K562 (cell line): ENCODE measurements around the gene CD151. TPM values are rescaled to one million over a fixed set of nuclear protein-coding genes. Genes with fewer than 3 reads are reported as not detected.

Experiments
- CC2D1A ChIP-seq: fragments of 450-650 bp; IDR thresholded peaks from 2 replicates; pipeline ENCODE4 v1.6.1; 2017; ENCODE audit warnings: mild to moderate bottlenecking
- GABPA ChIP-seq: fragments of 200-800 bp; sonication (Bioruptor generic); conservative IDR thresholded peaks from 2 replicates; pipeline ENCODE4 v1.6.1; 2016; ENCODE audit warnings: low read depth, missing genetic modification characterization, missing compliant biosample characterization
- LARP7 ChIP-seq: fragments of 450-650 bp; IDR thresholded peaks from 2 replicates; pipeline ENCODE4 v1.6.1; 2016
- MTA3 ChIP-seq: fragments of 450-650 bp; formaldehyde crosslinking; IDR thresholded peaks from 2 replicates; pipeline ENCODE4 v1.6.1; 2017; ENCODE audit warnings: mild to moderate bottlenecking, borderline replicate concordance
- NFXL1 ChIP-seq: fragments of 450-650 bp; formaldehyde crosslinking; IDR thresholded peaks from 2 replicates; pipeline ENCODE4 v1.4.0; 2021; ENCODE audit warnings: mild to moderate bottlenecking
- POLR2AphosphoS2 ChIP-seq: IDR thresholded peaks from 2 replicates; pipeline ENCODE4 v1.6.1; 2012; ENCODE audit warnings: low read length, improper control_type of control experiment
- PTTG1 ChIP-seq: fragments of 450-650 bp; IDR thresholded peaks from 2 replicates; pipeline ENCODE4 v1.6.1; 2016; ENCODE audit warnings: low read depth, mild to moderate bottlenecking, missing genetic modification characterization, missing compliant biosample characterization
- SMAD2 ChIP-seq: fragments of 150-350 bp; IDR thresholded peaks from 2 replicates; pipeline ENCODE4 v1.6.1; 2014; ENCODE audit warnings: low read depth, mild to moderate bottlenecking, low read length
- SP2 ChIP-seq: IDR thresholded peaks from 2 replicates; pipeline ENCODE4 v1.6.1; 2011; ENCODE audit warnings: mild to moderate bottlenecking, low read depth, low read length, moderate library complexity; ENCODE audit not compliant: poor library complexity, severe bottlenecking; ENCODE audit errors: extremely low read depth
- SREBF1 ChIP-seq: fragments of 150-350 bp; IDR thresholded peaks from 2 replicates; pipeline ENCODE4 v1.6.1; 2014; ENCODE audit warnings: antibody characterized with exemption, low read depth, low read length, borderline replicate concordance
- TARDBP ChIP-seq: fragments of 450-650 bp; IDR thresholded peaks from 2 replicates; pipeline ENCODE4 v1.6.1; 2016
- ZNF431 ChIP-seq: sonication (generic); formaldehyde crosslinking; IDR thresholded peaks from 2 replicates; pipeline ENCODE4 v1.8.0; 2022; ENCODE audit warnings: mild to moderate bottlenecking, missing genetic modification reagents
- ZNF766 ChIP-seq: fragments of 200-800 bp; sonication (Bioruptor generic); conservative IDR thresholded peaks from 2 replicates; pipeline ENCODE4 v1.6.1; 2016; ENCODE audit warnings: missing genetic modification characterization, missing compliant biosample characterization
- ZNF79 ChIP-seq: fragments of 250-450 bp; sonication (Bioruptor Pico); IDR thresholded peaks from 2 replicates; pipeline ENCODE4 v1.4.0; 2020; ENCODE audit warnings: low read depth, mild to moderate bottlenecking, moderate library complexity
- polyA plus RNA-seq, 8 experiments: library from polyadenylated mRNA; depleted of rRNA in 4 of 8; stranded (reverse) in 5 of 8; unstranded in 3 of 8; fragments of >200 nt; fragmentation: Nextera tagmentation in 2 of 8; fragmentation: Illumina TruSeq in 1 of 8; extraction: Ambion mirVana in 2 of 8; extraction: Trizol in 1 of 8; gene quantifications; 2 replicates each; pipeline versions ENCODE4 v1.2.1 to v1.2.3, GENCODE V29; 2011 to 2014; ENCODE audit warnings: inconsistent platforms in 1 of 8, missing spikeins in 1 of 8
- total RNA-seq, 7 experiments: library from RNA; depleted of rRNA in 6 of 7; stranded (reverse); fragments of >200 nt in 6 of 7; fragmentation: Illumina TruSeq in 2 of 7; extraction: Trizol in 2 of 7; gene quantifications; 2 replicates each; pipeline versions ENCODE4 v1.2.1 to v1.2.3, GENCODE V29; 2011 to 2021; ENCODE audit warnings: low replicate concordance in 1 of 7
- TF ChIP-seq, protein P1 (sequence below): fragments of 450-650 bp; IDR thresholded peaks from 2 replicates; pipeline ENCODE4 v1.6.1; 2016; ENCODE audit warnings: low read depth, mild to moderate bottlenecking, moderate library complexity
- TF ChIP-seq, protein P2 (sequence below): sonication (generic); formaldehyde crosslinking; IDR thresholded peaks from 2 replicates; pipeline ENCODE4 v1.9.0; 2022; ENCODE audit warnings: mild to moderate bottlenecking, missing genetic modification reagents
- TF ChIP-seq, protein P3 (sequence below): IDR thresholded peaks from 2 replicates; pipeline ENCODE4 v1.6.1; 2014; ENCODE audit warnings: antibody characterized with exemption
- TF ChIP-seq, protein P4 (sequence below): fragments of 450-650 bp; IDR thresholded peaks from 2 replicates; pipeline ENCODE4 v1.6.1; 2016; ENCODE audit warnings: missing biosample characterization, missing genetic modification characterization
- TF ChIP-seq, protein P5 (sequence below): fragments of 250-450 bp; sonication (Bioruptor Pico); IDR thresholded peaks from 2 replicates; pipeline ENCODE4 v1.4.0; 2020; ENCODE audit warnings: borderline replicate concordance
- TF ChIP-seq, protein P6 (sequence below): fragments of 250-450 bp; sonication (Bioruptor Pico); IDR thresholded peaks from 2 replicates; pipeline ENCODE4 v1.8.0; 2022; ENCODE audit warnings: inconsistent platforms, mild to moderate bottlenecking, moderate library complexity, borderline replicate concordance
- TF ChIP-seq, protein P7 (sequence below): fragments of 450-650 bp; formaldehyde crosslinking; IDR thresholded peaks from 2 replicates; pipeline ENCODE4 v1.4.0; 2020; ENCODE audit warnings: mild to moderate bottlenecking, mixed read lengths

CD151 gene
- total and polyA plus RNA-seq, 9 of the 15 experiments (the other 6 are each of a cell fraction or from before 2014, with no cell fraction given), result 2.3 to 187 (median 140) TPM

DNA sequence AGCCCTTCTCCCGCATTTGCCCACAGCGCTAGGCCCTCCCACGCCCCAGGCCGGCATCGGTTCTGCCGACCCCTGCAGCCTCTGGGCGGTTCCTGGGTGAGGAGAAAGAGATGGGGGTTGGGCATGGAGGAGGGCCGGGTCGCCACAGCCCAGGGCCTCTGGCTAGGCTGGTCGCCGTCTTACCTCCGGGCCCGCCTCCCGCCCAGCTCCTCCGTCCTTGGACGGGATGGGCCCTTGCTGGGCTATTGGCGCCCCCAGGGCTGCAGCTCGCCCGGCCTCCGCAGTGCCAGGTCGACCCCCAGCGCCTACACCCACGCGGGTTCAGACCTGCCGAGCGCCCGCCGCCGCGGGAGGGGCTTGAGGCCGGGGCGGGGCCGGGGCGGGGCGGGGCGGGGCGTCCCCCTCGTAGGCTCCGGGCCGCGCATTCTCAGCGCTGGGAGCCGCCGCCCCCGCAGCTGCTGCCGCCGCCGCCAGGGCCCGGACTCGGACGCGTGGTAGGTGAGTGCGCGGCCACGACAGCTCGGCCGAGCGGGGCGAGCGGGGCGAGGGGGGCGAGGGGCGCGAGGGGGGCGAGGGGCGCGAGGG, at the start of gene CD151 (continued):
- TF ChIP-seq, protein P1, sequence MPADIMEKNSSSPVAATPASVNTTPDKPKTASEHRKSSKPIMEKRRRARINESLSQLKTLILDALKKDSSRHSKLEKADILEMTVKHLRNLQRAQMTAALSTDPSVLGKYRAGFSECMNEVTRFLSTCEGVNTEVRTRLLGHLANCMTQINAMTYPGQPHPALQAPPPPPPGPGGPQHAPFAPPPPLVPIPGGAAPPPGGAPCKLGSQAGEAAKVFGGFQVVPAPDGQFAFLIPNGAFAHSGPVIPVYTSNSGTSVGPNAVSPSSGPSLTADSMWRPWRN, result no peak
- peak; percentile 58; the same call in 1 of the 2 replicates for TF ChIP-seq ZNF431
- no peak for TF ChIP-seq POLR2AphosphoS2
- TF ChIP-seq, protein P2, sequence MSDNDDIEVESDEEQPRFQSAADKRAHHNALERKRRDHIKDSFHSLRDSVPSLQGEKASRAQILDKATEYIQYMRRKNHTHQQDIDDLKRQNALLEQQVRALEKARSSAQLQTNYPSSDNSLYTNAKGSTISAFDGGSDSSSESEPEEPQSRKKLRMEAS (CRISPR knock-in tag), result peak; percentile 29; the same call in 1 of the 2 replicates
- no peak for TF ChIP-seq TARDBP
- TF ChIP-seq, protein P3, sequence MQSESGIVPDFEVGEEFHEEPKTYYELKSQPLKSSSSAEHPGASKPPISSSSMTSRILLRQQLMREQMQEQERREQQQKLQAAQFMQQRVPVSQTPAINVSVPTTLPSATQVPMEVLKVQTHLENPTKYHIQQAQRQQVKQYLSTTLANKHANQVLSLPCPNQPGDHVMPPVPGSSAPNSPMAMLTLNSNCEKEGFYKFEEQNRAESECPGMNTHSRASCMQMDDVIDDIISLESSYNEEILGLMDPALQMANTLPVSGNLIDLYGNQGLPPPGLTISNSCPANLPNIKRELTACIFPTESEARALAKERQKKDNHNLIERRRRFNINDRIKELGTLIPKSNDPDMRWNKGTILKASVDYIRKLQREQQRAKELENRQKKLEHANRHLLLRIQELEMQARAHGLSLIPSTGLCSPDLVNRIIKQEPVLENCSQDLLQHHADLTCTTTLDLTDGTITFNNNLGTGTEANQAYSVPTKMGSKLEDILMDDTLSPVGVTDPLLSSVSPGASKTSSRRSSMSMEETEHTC, result no peak
- 0 out of 2 replicates have a peak, but pooled peaks have one; percentile 16 for TF ChIP-seq GABPA
- TF ChIP-seq SP2, result no peak
- TF ChIP-seq LARP7, result no peak
- no peak for TF ChIP-seq NFXL1 (CRISPR knock-in tag)
- TF ChIP-seq, protein P4, sequence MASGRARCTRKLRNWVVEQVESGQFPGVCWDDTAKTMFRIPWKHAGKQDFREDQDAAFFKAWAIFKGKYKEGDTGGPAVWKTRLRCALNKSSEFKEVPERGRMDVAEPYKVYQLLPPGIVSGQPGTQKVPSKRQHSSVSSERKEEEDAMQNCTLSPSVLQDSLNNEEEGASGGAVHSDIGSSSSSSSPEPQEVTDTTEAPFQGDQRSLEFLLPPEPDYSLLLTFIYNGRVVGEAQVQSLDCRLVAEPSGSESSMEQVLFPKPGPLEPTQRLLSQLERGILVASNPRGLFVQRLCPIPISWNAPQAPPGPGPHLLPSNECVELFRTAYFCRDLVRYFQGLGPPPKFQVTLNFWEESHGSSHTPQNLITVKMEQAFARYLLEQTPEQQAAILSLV (tag), result no peak
- no peak for TF ChIP-seq ZNF766 (CRISPR knock-in tag)
- TF ChIP-seq, protein P5, sequence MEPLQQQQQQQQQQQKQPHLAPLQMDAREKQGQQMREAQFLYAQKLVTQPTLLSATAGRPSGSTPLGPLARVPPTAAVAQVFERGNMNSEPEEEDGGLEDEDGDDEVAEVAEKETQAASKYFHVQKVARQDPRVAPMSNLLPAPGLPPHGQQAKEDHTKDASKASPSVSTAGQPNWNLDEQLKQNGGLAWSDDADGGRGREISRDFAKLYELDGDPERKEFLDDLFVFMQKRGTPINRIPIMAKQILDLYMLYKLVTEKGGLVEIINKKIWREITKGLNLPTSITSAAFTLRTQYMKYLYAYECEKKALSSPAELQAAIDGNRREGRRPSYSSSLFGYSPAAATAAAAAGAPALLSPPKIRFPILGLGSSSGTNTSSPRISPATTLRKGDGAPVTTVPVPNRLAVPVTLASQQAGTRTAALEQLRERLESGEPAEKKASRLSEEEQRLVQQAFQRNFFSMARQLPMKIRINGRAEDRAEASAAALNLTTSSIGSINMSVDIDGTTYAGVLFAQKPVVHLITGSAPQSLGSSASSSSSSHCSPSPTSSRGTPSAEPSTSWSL (CRISPR knock-in tag), result no peak
- TF ChIP-seq PTTG1, result no peak
- no peak for TF ChIP-seq ZNF79 (CRISPR knock-in tag)
- TF ChIP-seq, protein P6, sequence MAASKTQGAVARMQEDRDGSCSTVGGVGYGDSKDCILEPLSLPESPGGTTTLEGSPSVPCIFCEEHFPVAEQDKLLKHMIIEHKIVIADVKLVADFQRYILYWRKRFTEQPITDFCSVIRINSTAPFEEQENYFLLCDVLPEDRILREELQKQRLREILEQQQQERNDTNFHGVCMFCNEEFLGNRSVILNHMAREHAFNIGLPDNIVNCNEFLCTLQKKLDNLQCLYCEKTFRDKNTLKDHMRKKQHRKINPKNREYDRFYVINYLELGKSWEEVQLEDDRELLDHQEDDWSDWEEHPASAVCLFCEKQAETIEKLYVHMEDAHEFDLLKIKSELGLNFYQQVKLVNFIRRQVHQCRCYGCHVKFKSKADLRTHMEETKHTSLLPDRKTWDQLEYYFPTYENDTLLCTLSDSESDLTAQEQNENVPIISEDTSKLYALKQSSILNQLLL (CRISPR knock-in tag), result no peak
- peak; percentile 55; the same call in 1 of the 2 replicates for TF ChIP-seq MTA3
- TF ChIP-seq SMAD2, result no peak
- no peak for TF ChIP-seq SREBF1
- no peak for TF ChIP-seq CC2D1A
- TF ChIP-seq, protein P7, sequence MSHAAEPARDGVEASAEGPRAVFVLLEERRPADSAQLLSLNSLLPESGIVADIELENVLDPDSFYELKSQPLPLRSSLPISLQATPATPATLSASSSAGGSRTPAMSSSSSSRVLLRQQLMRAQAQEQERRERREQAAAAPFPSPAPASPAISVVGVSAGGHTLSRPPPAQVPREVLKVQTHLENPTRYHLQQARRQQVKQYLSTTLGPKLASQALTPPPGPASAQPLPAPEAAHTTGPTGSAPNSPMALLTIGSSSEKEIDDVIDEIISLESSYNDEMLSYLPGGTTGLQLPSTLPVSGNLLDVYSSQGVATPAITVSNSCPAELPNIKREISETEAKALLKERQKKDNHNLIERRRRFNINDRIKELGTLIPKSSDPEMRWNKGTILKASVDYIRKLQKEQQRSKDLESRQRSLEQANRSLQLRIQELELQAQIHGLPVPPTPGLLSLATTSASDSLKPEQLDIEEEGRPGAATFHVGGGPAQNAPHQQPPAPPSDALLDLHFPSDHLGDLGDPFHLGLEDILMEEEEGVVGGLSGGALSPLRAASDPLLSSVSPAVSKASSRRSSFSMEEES, result no peak
